HG03558 (cell line): ENCODE results near the gene TRIM41.

Source experiments
- ATAC-seq: cut with Tn5 transposase; IDR thresholded peaks from one replicate; pipeline ENCODE4 v1.9.1; 2021; ENCODE audit warnings: moderate number of reproducible peaks; ENCODE audit not compliant: unreplicated experiment; ENCODE audit errors: extremely low read depth

TRIM41 gene

GRCh38 chr5:181229996-181230395, 6.9 kb downstream of the TRIM41 start:
- no peak for ATAC-seq

GRCh38 chr5:181230551-181230950, 7.5 kb downstream of the TRIM41 start:
- no peak for ATAC-seq

GRCh38 chr5:181231432-181231831, 8.4 kb downstream of the TRIM41 start:
- no peak for ATAC-seq

- ATAC-seq: no peak
Observed at GRCh38 chr5:181232593-181232992, 9.5 kb downstream of the TRIM41 start.

- no peak for ATAC-seq
Observed at GRCh38 chr5:181233088-181233800, 10.2 kb downstream of the TRIM41 start.

GRCh38 chr5:181233801-181234454, 10.8 kb downstream of the TRIM41 start:
- no peak for ATAC-seq

- no peak for ATAC-seq
Observed at GRCh38 chr5:181234455-181235306, 11.6 kb downstream of the TRIM41 start.

- no peak for ATAC-seq
Observed at GRCh38 chr5:181235323-181235688, 12.2 kb downstream of the TRIM41 start.

GRCh38 chr5:181235689-181236366, 12.7 kb downstream of the TRIM41 start:
- ATAC-seq: no peak

GRCh38 chr5:181236471-181236870, 13.4 kb downstream of the TRIM41 start:
- ATAC-seq: no peak

GRCh38 chr5:181236954-181237641, 14.0 kb downstream of the TRIM41 start:
- no peak for ATAC-seq

GRCh38 chr5:181237729-181238385, 14.8 kb downstream of the TRIM41 start:
- no peak for ATAC-seq

- no peak for ATAC-seq
Observed at GRCh38 chr5:181239062-181239663, 16.1 kb downstream of the TRIM41 start.

- ATAC-seq: no peak
Observed at GRCh38 chr5:181241393-181241975, 18.4 kb downstream of the TRIM41 start.

- ATAC-seq: no peak
Observed at GRCh38 chr5:181242031-181242451, 19.0 kb downstream of the TRIM41 start.

- ATAC-seq: no peak
Observed at GRCh38 chr5:181243018-181243563, 20.0 kb downstream of the TRIM41 start.

GRCh38 chr5:181243564-181244343, 20.7 kb downstream of the TRIM41 start, which contains the start of gene RACK1:
TSS of gene RACK1 (minus strand) at chr5:181243906. CDS start at chr5:181243800, 106 bp downstream.
- ATAC-seq: peak; percentile 51
